WTC11 (cell line): ENCODE data around the gene ISLR. TPM values are rescaled to one million over a fixed set of nuclear protein-coding genes. Genes with fewer than 3 reads are reported as not detected.

ENCODE experiments used
- ATAC-seq: fragments of 200-7000 bp; cut with Tn5 transposase; 2 replicates; pipeline ENCODE4 v1.10.0; 2021; ENCODE audit warnings: mild to moderate bottlenecking, moderate library complexity
- CTCF ChIA-PET: fragments of 300-600 bp; sonication (Branson Sonifier 250); formaldehyde crosslinking; loops from one replicate; lab custom pipeline; 2021; ENCODE audit warnings: antibody characterized with exemption; lab: Charles Lee
- POLR2A ChIA-PET: fragments of 350-600 bp; sonication (Branson Sonifier 250); formaldehyde crosslinking; loops from one replicate; lab custom pipeline; 2021; ENCODE audit warnings: antibody characterized with exemption; lab: Charles Lee
- DNase-seq: peaks from one replicate; pipeline ENCODE4 v3.0.0; 2021; ENCODE audit warnings: low spot score
- H3K27ac Mint-ChIP-seq: 2 replicates; pipeline ENCODE4 v1.8.0; 2021; ENCODE audit warnings: mixed read lengths
- H3K27me3 Mint-ChIP-seq: 2 replicates; pipeline ENCODE4 v1.8.0; 2021; ENCODE audit warnings: low read depth, mild to moderate bottlenecking, moderate library complexity, mixed read lengths
- H3K36me3 Mint-ChIP-seq: 2 replicates; pipeline ENCODE4 v1.8.0; 2021; ENCODE audit warnings: mixed read lengths
- H3K4me1 Mint-ChIP-seq: 2 replicates; pipeline ENCODE4 v1.8.0; 2022; ENCODE audit warnings: mixed read lengths
- H3K4me3 Mint-ChIP-seq: 2 replicates; pipeline ENCODE4 v1.8.0; 2021; ENCODE audit warnings: mild to moderate bottlenecking, moderate library complexity, mixed read lengths
- H3K9me3 Mint-ChIP-seq: 2 replicates; pipeline ENCODE4 v1.8.0; 2021; ENCODE audit warnings: mixed read lengths
- CDX4 ChIP-seq: fragments of 250-450 bp; sonication (Bioruptor Pico); IDR thresholded peaks from 2 replicates; pipeline ENCODE4 v1.9.0; 2021; ENCODE audit warnings: moderate library complexity, mild to moderate bottlenecking, inconsistent platforms, borderline replicate concordance
- CREM ChIP-seq: sonication (generic); formaldehyde crosslinking; IDR thresholded peaks from 2 replicates; pipeline ENCODE4 v1.8.1; 2022; ENCODE audit warnings: mild to moderate bottlenecking, missing genetic modification reagents, moderate library complexity
- E2F5 ChIP-seq: sonication (generic); formaldehyde crosslinking; IDR thresholded peaks from 2 replicates; pipeline ENCODE4 v1.8.1; 2022; ENCODE audit warnings: mild to moderate bottlenecking, moderate library complexity, missing genetic modification reagents
- EMX1 ChIP-seq: fragments of 250-450 bp; sonication (Bioruptor Pico); IDR thresholded peaks from 2 replicates; pipeline ENCODE4 v1.8.0; 2021; ENCODE audit warnings: mild to moderate bottlenecking
- ETV6 ChIP-seq: sonication (generic); formaldehyde crosslinking; IDR thresholded peaks from 2 replicates; pipeline ENCODE4 v1.8.1; 2022; ENCODE audit warnings: mild to moderate bottlenecking, missing genetic modification reagents
- FOXP4 ChIP-seq: sonication (generic); formaldehyde crosslinking; IDR thresholded peaks from 2 replicates; pipeline ENCODE4 v1.8.0; 2022; ENCODE audit warnings: mild to moderate bottlenecking, missing genetic modification reagents
- HMGA2 ChIP-seq: fragments of 250-450 bp; sonication (Bioruptor Pico); IDR thresholded peaks from 2 replicates; pipeline ENCODE4 v1.4.0; 2021; ENCODE audit warnings: mild to moderate bottlenecking, moderate library complexity
- JAZF1 ChIP-seq: fragments of 250-450 bp; sonication (Bioruptor Pico); IDR thresholded peaks from 2 replicates; pipeline ENCODE4 v1.9.0; 2021; ENCODE audit warnings: moderate library complexity, mild to moderate bottlenecking, inconsistent platforms
- JUN ChIP-seq: sonication (generic); formaldehyde crosslinking; IDR thresholded peaks from 2 replicates; pipeline ENCODE4 v1.8.0; 2023; ENCODE audit warnings: mild to moderate bottlenecking, missing genetic modification reagents
- KAT7 ChIP-seq: sonication (generic); formaldehyde crosslinking; IDR thresholded peaks from 2 replicates; pipeline ENCODE4 v1.8.1; 2023; ENCODE audit warnings: missing genetic modification reagents, mild to moderate bottlenecking, borderline replicate concordance
- MXD4 ChIP-seq: fragments of 250-450 bp; sonication (Bioruptor Pico); IDR thresholded peaks from 2 replicates; pipeline ENCODE4 v1.8.0; 2021; ENCODE audit warnings: mild to moderate bottlenecking, moderate library complexity, borderline replicate concordance
- MYBL2 ChIP-seq: sonication (generic); formaldehyde crosslinking; IDR thresholded peaks from 2 replicates; pipeline ENCODE4 v1.8.1; 2023; ENCODE audit warnings: mild to moderate bottlenecking, moderate library complexity, missing genetic modification reagents
- NR1H2 ChIP-seq: sonication (generic); formaldehyde crosslinking; IDR thresholded peaks from 2 replicates; pipeline ENCODE4 v1.9.0; 2021; ENCODE audit warnings: mild to moderate bottlenecking, moderate library complexity, missing genetic modification reagents
- RORB ChIP-seq: fragments of 250-450 bp; sonication (Bioruptor Pico); IDR thresholded peaks from 2 replicates; pipeline ENCODE4 v1.9.0; 2021; ENCODE audit warnings: mild to moderate bottlenecking
- SMAD4 ChIP-seq: sonication (generic); formaldehyde crosslinking; IDR thresholded peaks from 2 replicates; pipeline ENCODE4 v1.8.0; 2022; ENCODE audit warnings: mild to moderate bottlenecking, missing genetic modification reagents
- TEAD1 ChIP-seq: sonication (generic); formaldehyde crosslinking; IDR thresholded peaks from 2 replicates; pipeline ENCODE4 v1.8.0; 2022; ENCODE audit warnings: mild to moderate bottlenecking, missing genetic modification reagents
- ZBTB21 ChIP-seq: sonication (generic); formaldehyde crosslinking; IDR thresholded peaks from 2 replicates; pipeline ENCODE4 v1.8.1; 2023; ENCODE audit warnings: mild to moderate bottlenecking, missing genetic modification reagents, borderline replicate concordance
- ZMAT4 ChIP-seq: fragments of 250-450 bp; sonication (Bioruptor Pico); IDR thresholded peaks from 2 replicates; pipeline ENCODE4 v1.9.0; 2021; ENCODE audit warnings: mild to moderate bottlenecking
- ZNF219 ChIP-seq: sonication (generic); formaldehyde crosslinking; IDR thresholded peaks from 2 replicates; pipeline ENCODE4 v1.8.0; 2023; ENCODE audit warnings: missing genetic modification reagents, mild to moderate bottlenecking, borderline replicate concordance
- ZNF263 ChIP-seq: sonication (generic); formaldehyde crosslinking; IDR thresholded peaks from 2 replicates; pipeline ENCODE4 v1.8.1; 2022; ENCODE audit warnings: low read depth, mild to moderate bottlenecking, moderate library complexity, missing genetic modification reagents
- ZNF416 ChIP-seq: fragments of 250-450 bp; sonication (Bioruptor Pico); IDR thresholded peaks from 2 replicates; pipeline ENCODE4 v1.9.0; 2021; ENCODE audit warnings: mild to moderate bottlenecking, inconsistent platforms
- ZNF423 ChIP-seq: fragments of 250-450 bp; sonication (Bioruptor Pico); IDR thresholded peaks from 2 replicates; pipeline ENCODE4 v2.1.2; 2022; ENCODE audit warnings: mild to moderate bottlenecking, moderate library complexity
- ZSCAN18 ChIP-seq: fragments of 250-450 bp; sonication (Bioruptor Pico); IDR thresholded peaks from 2 replicates; pipeline ENCODE4 v2.1.2; 2022; ENCODE audit warnings: mild to moderate bottlenecking, moderate library complexity
- total RNA-seq: library from RNA; stranded (reverse); gene quantifications from 3 replicates; pipeline ENCODE4 v1.2.3, GENCODE V29; 2021

ISLR gene
- total RNA-seq, 1 experiment from 2014 or later: 0.63 TPM

GRCh38 chr15:74203914-74204431 lies 30.5 kb downstream of the ISLR start:
- Mint-ChIP-seq H3K9me3 (no peaks in the 10 kb centered on the region), H3K36me3 (0 out of 2 replicates have a peak, but pooled peaks cover 3% of the 10 kb centered on the region), H3K4me1 (peaks cover 80% of the 10 kb centered on the region), H3K27me3 (peaks cover 19% of the 10 kb centered on the region), H3K27ac (peak overlapping the region; percentile 78; the same call in 1 of the 2 replicates), H3K4me3 (peak overlapping the region; percentile 80)
- TF ChIP-seq MXD4 (CRISPR knock-in tag) (no peak), ZNF423 (CRISPR knock-in tag) (peak; percentile 23; the same call in 1 of the 2 replicates), ZNF263 (no peak), ZBTB21 (CRISPR knock-in tag) (0 out of 2 replicates have a peak, but pooled peaks have one; percentile 45), ETV6 (CRISPR knock-in tag) (no peak), KAT7 (no peak), EMX1 (CRISPR knock-in tag) (no peak), HMGA2 (CRISPR knock-in tag) (no peak), TEAD1 (CRISPR knock-in tag) (no peak)
- DNase-seq (peak; percentile 45), ATAC-seq (peak; percentile 19)
- ChIA-PET POLR2A (interaction anchor here (0.7 to 1.3 kb wide), 2 partner anchors 68 to 88 kb away, joined by 3 read pairs; no protein-coding TSS in a partner anchor), CTCF (interaction anchor here (0.7 to 5.7 kb wide), 15 partner anchors 11 to 167 kb away, joined by 4 to 78 read pairs (median 9); no protein-coding TSS in a partner anchor)

- Mint-ChIP-seq H3K4me1 (peaks cover 85% of the 10 kb centered on the region), H3K27me3 (peaks cover 24% of the 10 kb centered on the region), H3K4me3 (no peak overlapping the region), H3K27ac (no peak overlapping the region), H3K9me3 (no peaks in the 10 kb centered on the region), H3K36me3 (peaks cover 1% of the 10 kb centered on the region; the same call in 1 of the 2 replicates)
- ATAC-seq: no peak
- ChIA-PET CTCF (interaction anchor here (0.6 kb wide), 1 partner anchor 278 kb away, joined by 3 read pairs; no protein-coding TSS in a partner anchor), POLR2A (no interaction called here)
- DNase-seq: no peak
- TF ChIP-seq ZNF219 (CRISPR knock-in tag) (no peak), NR1H2 (CRISPR knock-in tag) (no peak), E2F5 (CRISPR knock-in tag) (no peak), ZNF416 (CRISPR knock-in tag) (no peak), ZSCAN18 (no peak), CREM (no peak), JAZF1 (no peak), RORB (CRISPR knock-in tag) (no peak), SMAD4 (CRISPR knock-in tag) (no peak), MYBL2 (no peak), ZMAT4 (CRISPR knock-in tag) (no peak), JUN (no peak)
- TF ChIP-seq, all 79 proteins: peak for 0
These were observed 32.1 kb downstream of the ISLR start for GRCh38 chr15:74205582-74205947.

- DNase-seq: no peak
These were observed 33.3 kb downstream of the ISLR start for GRCh38 chr15:74206801-74207281.

More at GRCh38 chr15:74206801-74207281, 33.3 kb downstream of the ISLR start:
- ChIA-PET CTCF (no interaction called here), POLR2A (no interaction called here)
- TF ChIP-seq CDX4: no peak
- no peak for TF ChIP-seq FOXP4 (CRISPR knock-in tag)
- Mint-ChIP-seq H3K27me3 (peaks cover 21% of the 10 kb centered on the region), H3K36me3 (peaks cover 7% of the 10 kb centered on the region; the same call in 1 of the 2 replicates), H3K27ac (no peak overlapping the region), H3K9me3 (no peaks in the 10 kb centered on the region), H3K4me3 (no peak overlapping the region), H3K4me1 (peaks cover 79% of the 10 kb centered on the region)
- no peak for ATAC-seq
